A549 (cell line): ENCODE results near the gene RANBP9. TPM values are rescaled to one million over a fixed set of nuclear protein-coding genes. Genes with fewer than 3 reads are reported as not detected.

Experiments
- ATAC-seq, 2 experiments: fragments of 200-7000 bp in 1 of 2; fragments of >200 bp in 1 of 2; cut with Nextera tagmentation in 1 of 2; cut with Tn5 transposase in 1 of 2; 3 replicates each; pipeline versions ENCODE4 v1.8.0 to v1.9.1; 2018 to 2020; ENCODE audit warnings: mild to moderate bottlenecking in 1 of 2, moderate library complexity in 1 of 2
- CTCF ChIA-PET: fragments of 300-600 bp; sonication (Branson Sonifier 250); formaldehyde crosslinking; extraction: SDS; loops from one replicate; lab custom pipeline; 2021; ENCODE audit warnings: antibody characterized with exemption, inconsistent platforms; lab: Yijun Ruan, JAX
- POLR2A ChIA-PET: fragments of 350-600 bp; formaldehyde crosslinking; extraction: SDS; loops from one replicate; lab custom pipeline; 2021; ENCODE audit warnings: antibody characterized with exemption, inconsistent platforms; lab: Yijun Ruan, JAX
- DNase-seq, 2 experiments: peaks; one replicate each; pipeline versions ENCODE4 v3.0.0 to v3.0.0-alpha.2; 2011 to 2016; ENCODE audit warnings: low read depth in 1 of 2, low spot score in 1 of 2
- FAIRE-seq: peaks from 2 replicates; lab custom pipeline; 2011; peaks lifted over from hg19 to GRCh38; lab: Jason Lieb, UNC
- H3K27ac ChIP-seq, 2 experiments: fragments of >200 bp; sonication (Bioruptor Twin); formaldehyde crosslinking; 3 replicates each; pipeline ENCODE4 v1.5.1; 2016 to 2017
- H3K4me1 ChIP-seq: fragments of >200 bp; sonication (Bioruptor Twin); formaldehyde crosslinking; 3 replicates; pipeline ENCODE4 v1.6.1; 2016
- H3K4me2 ChIP-seq: fragments of >200 bp; sonication (Bioruptor Twin); formaldehyde crosslinking; 3 replicates; pipeline ENCODE4 v1.6.1; 2016
- H3K4me3 ChIP-seq: fragments of >200 bp; sonication (Bioruptor Twin); formaldehyde crosslinking; 3 replicates; pipeline ENCODE4 v1.5.1; 2016
- H3K9me3 ChIP-seq: fragments of >200 bp; sonication (Bioruptor Twin); formaldehyde crosslinking; 3 replicates; pipeline ENCODE4 v1.6.1; 2016
- BHLHE40 ChIP-seq: IDR thresholded peaks from 2 replicates; pipeline ENCODE4 v1.6.1; 2012; ENCODE audit warnings: low read depth, low read length, inconsistent platforms
- CBX2 ChIP-seq: fragments of 200-600 bp; sonication (generic); IDR thresholded peaks from 2 replicates; pipeline ENCODE4 v1.6.1; 2016; ENCODE audit warnings: low read depth, mild to moderate bottlenecking, borderline replicate concordance
- CHD2 ChIP-seq: fragments of 150-350 bp; IDR thresholded peaks from 2 replicates; pipeline ENCODE4 v1.6.1; 2014; ENCODE audit warnings: low read length; ENCODE audit not compliant: partially characterized antibody
- EHMT2 ChIP-seq: fragments of 200-600 bp; sonication (generic); IDR thresholded peaks from 2 replicates; pipeline ENCODE4 v1.6.1; 2016; ENCODE audit warnings: antibody characterized with exemption, low read depth, mild to moderate bottlenecking, moderate library complexity
- ESRRA ChIP-seq: fragments of 150-350 bp; IDR thresholded peaks from 2 replicates; pipeline ENCODE4 v1.6.1; 2014; ENCODE audit warnings: mild to moderate bottlenecking, low read length, borderline replicate concordance
- FOSB ChIP-seq: fragments of 250-450 bp; sonication (Bioruptor Pico); IDR thresholded peaks from 2 replicates; pipeline ENCODE4 v1.5.0; 2020; ENCODE audit warnings: mild to moderate bottlenecking, moderate library complexity
- KDM5A ChIP-seq: fragments of 200-600 bp; sonication (generic); IDR thresholded peaks from 2 replicates; pipeline ENCODE4 v1.6.1; 2016; ENCODE audit warnings: antibody characterized with exemption, mild to moderate bottlenecking
- MAZ ChIP-seq: fragments of 150-350 bp; IDR thresholded peaks from 2 replicates; pipeline ENCODE4 v1.6.1; 2014; ENCODE audit warnings: antibody characterized with exemption, low read depth, low read length, borderline replicate concordance
- MYC ChIP-seq: IDR thresholded peaks from 2 replicates; pipeline ENCODE4 v1.6.1; 2012; ENCODE audit warnings: mild to moderate bottlenecking, inconsistent platforms, low read length, improper control_type of control experiment, borderline replicate concordance
- NPAS2 ChIP-seq: fragments of 250-450 bp; sonication (Bioruptor Pico); IDR thresholded peaks from 2 replicates; pipeline ENCODE4 v1.8.0; 2022; ENCODE audit warnings: mild to moderate bottlenecking, moderate library complexity, borderline replicate concordance
- POLR2A ChIP-seq: IDR thresholded peaks from 2 replicates; pipeline ENCODE4 v1.6.1; 2012; ENCODE audit warnings: mild to moderate bottlenecking, low read length
- POLR2AphosphoS2 ChIP-seq: conservative IDR thresholded peaks from 2 replicates; pipeline ENCODE4 v1.6.1; 2012; ENCODE audit warnings: low read length, improper control_type of control experiment, inconsistent platforms
- RAD21 ChIP-seq, 2 experiments: fragments of >200 bp in 1 of 2; sonication (Bioruptor Twin) in 1 of 2; formaldehyde crosslinking in 1 of 2; IDR thresholded peaks in 1 of 2; conservative IDR thresholded peaks in 1 of 2; 2 replicates in 1 of 2; 3 replicates in 1 of 2; pipeline ENCODE4 v1.6.1; 2012 to 2018; ENCODE audit warnings: inconsistent platforms in 1 of 2
- RARB ChIP-seq: fragments of 250-450 bp; sonication (Bioruptor Pico); IDR thresholded peaks from 2 replicates; pipeline ENCODE4 v1.8.0; 2021; ENCODE audit warnings: mild to moderate bottlenecking, moderate library complexity
- REST ChIP-seq: fragments of 200-600 bp; sonication (generic); IDR thresholded peaks from 2 replicates; pipeline ENCODE4 v1.6.1; 2016; ENCODE audit warnings: antibody characterized with exemption, mild to moderate bottlenecking, moderate library complexity
- RFX5 ChIP-seq: fragments of 450-650 bp; IDR thresholded peaks from 2 replicates; pipeline ENCODE4 v1.7.1; 2014; ENCODE audit warnings: antibody characterized with exemption, mild to moderate bottlenecking, moderate library complexity
- RNF2 ChIP-seq: fragments of 200-600 bp; sonication (generic); IDR thresholded peaks from 2 replicates; pipeline ENCODE4 v1.6.1; 2016; ENCODE audit warnings: low read depth, mild to moderate bottlenecking, antibody characterized with exemption, moderate library complexity, borderline replicate concordance
- SMC3 ChIP-seq: fragments of >200 bp; sonication (Bioruptor Twin); formaldehyde crosslinking; IDR thresholded peaks from 3 replicates; pipeline ENCODE4 v1.6.1; 2018; ENCODE audit warnings: inconsistent platforms
- TP53 ChIP-seq: fragments of 250-450 bp; sonication (Bioruptor Pico); IDR thresholded peaks from 2 replicates; pipeline ENCODE4 v1.5.0; 2021; ENCODE audit warnings: mild to moderate bottlenecking, moderate library complexity
- USF2 ChIP-seq: fragments of 450-650 bp; IDR thresholded peaks from 2 replicates; pipeline ENCODE4 v1.6.1; 2014; ENCODE audit warnings: antibody characterized with exemption
- ZC3H11A ChIP-seq: fragments of 450-650 bp; IDR thresholded peaks from 2 replicates; pipeline ENCODE4 v1.6.1; 2014; ENCODE audit warnings: antibody characterized with exemption, mild to moderate bottlenecking
- ZSCAN20 ChIP-seq: fragments of 250-450 bp; sonication (Bioruptor Pico); IDR thresholded peaks from 2 replicates; pipeline ENCODE4 v1.8.0; 2022; ENCODE audit warnings: mild to moderate bottlenecking, moderate library complexity
- WGBS: methylation state at CpG from one replicate; pipeline ENCODE4 v1.1.6; 2017; ENCODE audit errors: missing lambda C conversion rate; 5-methylcytosine and 5-hydroxymethylcytosine counted together
- polyA plus RNA-seq, 4 experiments: library from polyadenylated mRNA; depleted of rRNA in 3 of 4; stranded (reverse); fragments of >200 nt; fragmentation: RNase III in 1 of 4; extraction: RNeasy Plus Mini Kit Qiagen cat#74134 plus additional on column Dnase treatment in 1 of 4; gene quantifications; 2 replicates in 3 of 4; 3 replicates in 1 of 4; pipeline ENCODE4 v1.2.3, GENCODE V29; 2011 to 2017
- TF ChIP-seq, protein P1 (sequence below): fragments of >200 bp; sonication (Bioruptor Twin); formaldehyde crosslinking; IDR thresholded peaks from 3 replicates; pipeline ENCODE4 v1.5.1; 2016

Gene RANBP9
- polyA plus RNA-seq, 2 of the 4 experiments (the other 2 are of a cell fraction) = 13.7 to 15.7 TPM

DNA sequence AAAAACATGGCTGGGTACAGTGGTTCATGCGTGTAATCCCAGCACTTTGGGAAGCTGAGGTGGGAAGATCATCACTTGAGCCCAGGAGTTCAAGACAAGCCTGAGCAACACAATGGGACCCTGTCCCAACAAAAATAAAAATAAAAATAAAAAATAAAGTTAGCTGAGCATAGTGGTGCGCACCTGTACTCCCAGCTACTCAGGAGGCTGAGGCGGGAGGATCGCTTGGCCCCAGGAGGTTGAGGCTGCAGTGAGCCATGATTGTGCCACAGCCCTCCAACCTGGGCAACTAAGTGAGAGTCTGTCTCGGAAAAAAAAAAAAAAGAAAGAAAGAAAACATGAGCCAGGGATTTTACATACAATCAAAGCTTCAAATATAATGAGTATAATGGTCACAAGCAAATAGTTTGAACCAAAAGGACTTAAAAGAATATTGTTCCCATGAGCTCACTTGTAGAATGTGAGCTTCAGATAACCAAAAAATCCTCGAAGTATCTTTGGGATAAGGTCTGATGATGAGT, 31.1 kb downstream of the RANBP9 start:
- Histone ChIP-seq H3K4me3 (no peak overlapping the region), H3K4me1 (no peaks in the 10 kb centered on the region), H3K9me3 (peaks cover 6% of the 10 kb centered on the region; the same call in 1 of the 3 replicates), H3K4me2 (no peak overlapping the region), H3K27ac (no peak overlapping the region)
- DNase-seq (no peak), FAIRE-seq (no peak), ATAC-seq (no peak)
- 88% methylated on average over 6 of the region's 6 CpGs for WGBS
- ChIA-PET CTCF (interaction anchor here (0.6 kb wide), 2 partner anchors 11 to 91 kb away, joined by 3 read pairs; no protein-coding TSS in a partner anchor), POLR2A (interaction anchor here (0.6 to 1.0 kb wide), 2 partner anchors 9 to 486 kb away, joined by 3 read pairs; no protein-coding TSS in a partner anchor)
- no peak for TF ChIP-seq KDM5A
- no peak for TF ChIP-seq POLR2AphosphoS2
- TF ChIP-seq CBX2 = no peak
- TF ChIP-seq RAD21 (conservative IDR thresholded peaks at IDR 0.05 in 1 of 2, IDR thresholded peaks at IDR 0.05 in 1 of 2) = no peak
- TF ChIP-seq RARB = no peak
- TF ChIP-seq POLR2A = no peak
- TF ChIP-seq ESRRA = no peak
- TF ChIP-seq, protein P1, sequence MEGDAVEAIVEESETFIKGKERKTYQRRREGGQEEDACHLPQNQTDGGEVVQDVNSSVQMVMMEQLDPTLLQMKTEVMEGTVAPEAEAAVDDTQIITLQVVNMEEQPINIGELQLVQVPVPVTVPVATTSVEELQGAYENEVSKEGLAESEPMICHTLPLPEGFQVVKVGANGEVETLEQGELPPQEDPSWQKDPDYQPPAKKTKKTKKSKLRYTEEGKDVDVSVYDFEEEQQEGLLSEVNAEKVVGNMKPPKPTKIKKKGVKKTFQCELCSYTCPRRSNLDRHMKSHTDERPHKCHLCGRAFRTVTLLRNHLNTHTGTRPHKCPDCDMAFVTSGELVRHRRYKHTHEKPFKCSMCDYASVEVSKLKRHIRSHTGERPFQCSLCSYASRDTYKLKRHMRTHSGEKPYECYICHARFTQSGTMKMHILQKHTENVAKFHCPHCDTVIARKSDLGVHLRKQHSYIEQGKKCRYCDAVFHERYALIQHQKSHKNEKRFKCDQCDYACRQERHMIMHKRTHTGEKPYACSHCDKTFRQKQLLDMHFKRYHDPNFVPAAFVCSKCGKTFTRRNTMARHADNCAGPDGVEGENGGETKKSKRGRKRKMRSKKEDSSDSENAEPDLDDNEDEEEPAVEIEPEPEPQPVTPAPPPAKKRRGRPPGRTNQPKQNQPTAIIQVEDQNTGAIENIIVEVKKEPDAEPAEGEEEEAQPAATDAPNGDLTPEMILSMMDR = no peak
- no peak for TF ChIP-seq ZC3H11A

DNA sequence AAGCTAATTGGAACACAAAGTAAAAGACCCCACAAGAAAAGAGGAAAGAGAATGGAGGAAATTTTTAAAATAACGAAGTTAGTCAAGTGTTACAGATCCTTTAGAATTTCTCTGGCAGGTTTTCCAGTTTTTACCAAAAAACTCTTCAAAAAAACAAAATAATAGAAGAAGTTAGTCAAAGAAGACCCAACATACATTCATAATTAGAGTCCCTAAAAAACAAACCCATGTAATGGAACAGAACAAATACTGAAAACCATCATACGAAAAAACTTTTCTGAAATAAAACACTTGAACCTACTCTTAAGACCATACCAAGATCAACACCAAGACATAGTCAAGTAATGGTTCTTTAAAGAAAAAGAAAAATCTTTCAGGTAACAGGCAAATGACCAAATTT, 31.6 kb downstream of the RANBP9 start:
- no peak overlapping the region for H3K4me2 ChIP-seq
- H3K4me3 ChIP-seq = no peak overlapping the region
- peaks cover 6% of the 10 kb centered on the region; the same call in 1 of the 3 replicates for H3K9me3 ChIP-seq
- ATAC-seq (no peak), DNase-seq (no peak), FAIRE-seq (no peak)
- H3K4me1 ChIP-seq = no peaks in the 10 kb centered on the region
- ChIA-PET POLR2A (interaction anchor here (1.0 kb wide), 1 partner anchor 8 kb away, joined by 3 read pairs; no protein-coding TSS in a partner anchor), CTCF (no interaction called here)
- WGBS = 96% methylated on average over 2 of the region's 2 CpGs
- no peak overlapping the region for H3K27ac ChIP-seq
- TF ChIP-seq USF2 (no peak), RNF2 (no peak), NPAS2 (CRISPR knock-in tag) (no peak), RFX5 (no peak), REST (no peak), MYC (no peak), TP53 (no peak), RARB (no peak), ZC3H11A (no peak), MAZ (no peak), BHLHE40 (no peak), SMC3 (no peak), EHMT2 (no peak), CHD2 (no peak), ZSCAN20 (no peak), FOSB (CRISPR knock-in tag) (no peak)
- TF ChIP-seq, all 56 proteins: peak for 0
